Skin epidermis (tissue), 12 donors: ENCODE measurements around the gene CLEC3B.
"Not testable (repeated sequence)": the region's sequence is repeated elsewhere in the genome, so short reads cannot be mapped to it uniquely, and the experiment has no call there.

Source experiments
- H3K27ac ChIP-seq, 21 experiments: fragments of 200-600 bp; sonication (generic) in 11 of 21; one replicate each; pipeline ENCODE4 v1.5.0; 2020; ENCODE audit warnings: mild to moderate bottlenecking in 3 of 21, inconsistent platforms in 2 of 21, moderate library complexity in 2 of 21
- H3K4me3 ChIP-seq, 7 experiments: fragments of 200-600 bp; sonication (generic) in 2 of 7; one replicate each; pipeline ENCODE4 v1.5.0; 2020; ENCODE audit warnings: inconsistent platforms in 2 of 7, mild to moderate bottlenecking in 2 of 7, moderate library complexity in 1 of 7

Gene CLEC3B

DNA sequence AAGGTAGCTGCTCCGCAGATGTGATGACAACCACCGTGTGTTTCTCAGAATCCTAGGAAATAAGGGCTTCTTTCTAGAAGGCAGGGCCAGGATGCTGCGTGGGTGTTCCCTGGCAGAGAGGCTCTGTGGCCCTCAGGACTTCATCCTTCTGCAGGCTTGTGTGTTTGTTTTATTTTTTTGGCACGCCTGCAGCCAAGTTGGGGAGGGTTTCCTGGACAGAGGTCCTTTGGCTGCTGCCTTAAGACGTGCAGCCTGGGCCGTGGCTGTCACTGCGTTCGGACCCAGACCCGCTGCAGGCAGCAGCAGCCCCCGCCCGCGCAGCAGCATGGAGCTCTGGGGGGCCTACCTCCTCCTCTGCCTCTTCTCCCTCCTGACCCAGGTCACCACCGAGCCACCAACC lies at the start of gene CLEC3B:
Gene CLEC3B, plus strand, starts transcription at position 266 of the 400 bp plus-strand sequence. Its CDS starts 60 bp downstream, at position 326.
- peak within 1 kb of the TSS in 15 of 21 experiments; percentile 5 to 85 (median 58) for H3K27ac ChIP-seq
- peak within 1 kb of the TSS in 4 of 7 experiments; percentile 0 to 27 (median 13) for H3K4me3 ChIP-seq

- Histone ChIP-seq H3K4me3 (no peak overlapping the region), H3K27ac (peak overlapping the region in 9 of 21 experiments; percentile 7 to 82 (median 70))
These were observed 44.9 kb upstream of the CLEC3B start for GRCh38 chr3:44981220-44981619.

DNA sequence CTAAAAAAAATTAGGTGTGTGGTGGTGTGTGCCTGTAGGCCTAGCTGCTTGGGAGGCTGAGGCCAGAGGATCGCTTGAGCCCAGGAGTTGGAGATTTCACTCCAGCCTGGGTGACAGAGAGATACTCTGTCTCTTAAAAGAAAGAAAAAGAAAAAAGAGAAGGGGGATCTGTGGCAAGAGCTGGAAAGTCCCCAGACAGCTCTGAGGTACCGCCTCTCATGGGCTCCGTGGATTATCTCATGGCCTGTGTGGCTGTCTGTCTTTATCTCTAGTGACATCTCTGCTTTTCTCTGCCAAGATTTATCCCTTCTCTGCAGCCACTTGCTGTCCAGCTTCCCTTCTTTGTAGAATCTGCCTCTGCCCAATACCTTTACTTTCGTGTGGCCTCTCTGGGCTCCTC lies 44.4 kb upstream of the CLEC3B start:
- H3K27ac ChIP-seq, result peak overlapping the region in 9 of 21 experiments; percentile 18 to 82 (median 70)
- no peak overlapping the region for H3K4me3 ChIP-seq

DNA sequence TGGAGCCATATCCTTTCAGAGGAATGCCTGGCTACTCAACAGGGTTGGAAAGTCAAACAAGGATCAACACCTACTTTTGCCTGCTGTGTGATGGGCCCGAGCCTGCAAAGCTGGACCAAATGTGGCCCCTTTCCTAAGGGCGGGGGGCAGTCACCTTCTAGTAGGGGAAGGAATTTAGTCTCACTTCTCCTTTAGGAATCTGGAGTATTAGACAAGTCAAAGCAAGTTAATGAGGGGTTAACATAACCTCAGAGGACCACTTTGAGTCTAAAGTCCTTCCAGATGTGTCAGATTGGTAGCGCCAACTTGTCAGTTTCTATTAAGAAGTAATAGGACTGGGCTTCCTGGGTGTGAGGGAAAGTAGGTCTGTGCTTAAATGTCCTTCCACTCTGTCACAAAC lies 43.3 kb upstream of the CLEC3B start:
- no peak overlapping the region for H3K4me3 ChIP-seq
- H3K27ac ChIP-seq, result peak overlapping the region in 17 of 21 experiments; percentile 7 to 82 (median 67)

DNA sequence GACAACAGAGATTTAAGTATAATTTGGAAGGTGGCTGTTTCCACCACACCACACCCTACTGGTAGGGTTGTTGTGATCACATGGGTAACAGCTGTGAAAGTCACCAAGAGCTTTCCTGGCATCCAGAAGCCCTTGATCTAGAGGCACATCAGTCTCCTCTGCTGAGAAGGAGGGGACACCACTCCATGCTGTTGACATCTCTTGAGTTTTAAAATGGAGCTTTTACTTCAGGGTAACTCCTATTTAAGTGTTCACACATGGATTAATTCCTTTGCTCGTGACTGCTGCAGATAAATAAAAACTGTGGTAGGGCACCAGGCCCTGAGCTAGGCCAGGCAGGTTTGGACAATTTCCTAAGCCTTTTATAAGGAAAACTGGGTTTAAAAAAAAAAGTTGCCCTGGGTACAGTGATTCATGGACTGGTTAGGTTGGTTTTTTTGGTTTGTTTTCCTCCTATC lies 42.6 kb upstream of the CLEC3B start:
- Histone ChIP-seq H3K4me3 (no peak overlapping the region), H3K27ac (peak overlapping the region in 17 of 21 experiments; percentile 7 to 82 (median 67))

- H3K27ac ChIP-seq, result peak overlapping the region in 12 of 21 experiments; percentile 4 to 82 (median 56)
These were observed 41.8 kb upstream of the CLEC3B start for GRCh38 chr3:44984335-44984734.

DNA sequence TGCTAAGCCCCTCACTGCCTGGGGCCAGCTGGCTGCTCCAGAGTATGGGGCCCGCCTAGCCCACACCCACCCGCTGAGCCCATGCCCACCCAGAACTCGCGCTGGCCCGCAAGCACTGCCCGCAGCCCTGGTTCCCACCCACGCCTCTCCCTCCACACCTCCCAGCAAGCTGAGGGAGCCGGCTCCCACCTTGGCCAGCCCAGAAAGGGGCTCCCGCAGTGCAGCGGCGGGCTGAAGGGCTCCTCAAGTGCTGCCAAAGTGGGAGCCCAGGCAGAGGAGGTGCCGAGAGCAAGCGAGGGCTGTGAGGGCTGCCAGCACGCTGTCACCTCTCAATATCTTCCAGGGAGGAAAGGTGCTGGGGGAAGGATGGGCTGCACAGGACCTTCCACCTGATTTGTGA lies 39.8 kb upstream of the CLEC3B start:
- not testable (repeated sequence) for H3K4me3 ChIP-seq
- H3K27ac ChIP-seq, result peak overlapping the region in 3 of 21 experiments; percentile 3 to 70 (median 48)

More at GRCh38 chr3:44984335-44984734, 41.8 kb upstream of the CLEC3B start:
- H3K4me3 ChIP-seq, result no peak overlapping the region

- H3K4me3 ChIP-seq, result no peak overlapping the region
- peak overlapping the region in 3 of 21 experiments; percentile 27 to 52 (median 45) for H3K27ac ChIP-seq
These were observed 38.8 kb upstream of the CLEC3B start for GRCh38 chr3:44987332-44987731.

DNA sequence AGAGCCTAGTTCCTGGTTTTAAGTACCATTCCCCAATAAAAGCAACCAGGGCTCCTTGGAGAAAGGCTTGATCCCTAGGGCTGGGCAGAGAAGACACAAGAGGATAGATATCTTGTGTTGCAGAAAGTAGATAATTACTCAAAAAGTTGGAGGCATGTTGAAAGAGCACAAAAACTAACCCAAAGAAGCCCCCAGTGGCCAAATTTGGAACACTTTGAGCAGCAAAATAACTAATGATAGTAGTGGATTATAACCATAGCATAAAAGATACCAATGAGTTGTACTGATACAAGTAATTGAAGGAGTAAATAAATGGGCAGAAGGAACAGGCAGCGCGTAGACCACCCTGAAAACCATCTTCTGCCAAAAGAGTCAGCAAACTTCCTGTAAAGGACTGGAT lies 38.0 kb upstream of the CLEC3B start:
- peak overlapping the region in 3 of 21 experiments; percentile 27 to 52 (median 45) for H3K27ac ChIP-seq

GRCh38 chr3:44989141-44989540 lies 37.0 kb upstream of the CLEC3B start:
- Histone ChIP-seq H3K4me3 (no peak overlapping the region), H3K27ac (peak overlapping the region in 2 of 21 experiments; percentile 13 to 64)

More for the DNA sequence above, 38.0 kb upstream of the CLEC3B start:
- H3K4me3 ChIP-seq, result no peak overlapping the region

DNA sequence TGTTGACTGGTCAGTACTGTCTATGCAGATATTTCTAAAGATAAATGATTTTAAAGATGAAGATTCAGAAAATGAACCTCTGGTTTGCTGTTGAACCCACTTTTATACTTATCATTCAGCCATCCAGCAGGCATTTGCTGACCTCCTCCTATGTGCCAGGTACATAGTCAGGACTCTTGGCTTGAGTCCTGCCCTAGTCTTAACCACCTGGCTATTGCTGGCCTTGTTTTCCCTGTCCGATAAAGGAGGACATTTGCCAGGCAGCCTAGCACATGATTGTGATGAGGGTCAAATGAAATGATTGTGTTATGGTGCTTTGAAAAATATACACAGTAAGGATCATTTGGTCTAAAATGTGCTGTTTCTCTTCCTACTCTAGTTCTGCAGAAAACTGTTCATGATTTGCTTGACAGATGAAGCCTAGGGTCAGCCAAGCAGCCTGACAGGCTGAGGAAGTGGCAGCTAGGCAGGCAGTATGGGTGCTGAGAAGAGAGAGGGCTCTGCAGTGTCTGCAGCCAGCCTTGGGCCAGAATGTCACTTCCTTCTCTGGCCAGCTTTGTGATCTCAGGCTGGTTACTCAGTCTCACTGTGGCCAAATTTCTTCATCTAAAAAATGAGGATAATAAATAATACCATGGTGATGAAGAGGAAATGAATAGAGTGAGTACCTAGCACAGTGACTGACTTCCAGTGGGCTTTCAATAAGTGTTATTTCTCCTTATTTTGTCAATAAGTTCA lies 36.3 kb upstream of the CLEC3B start:
- Histone ChIP-seq H3K27ac (peak overlapping the region in 2 of 21 experiments; percentile 13 to 64), H3K4me3 (no peak overlapping the region)

- Histone ChIP-seq H3K4me3 (no peak overlapping the region), H3K27ac (peak overlapping the region in 5 of 21 experiments; percentile 25 to 77 (median 65))
These were observed 34.8 kb upstream of the CLEC3B start for GRCh38 chr3:44991326-44991725.

DNA sequence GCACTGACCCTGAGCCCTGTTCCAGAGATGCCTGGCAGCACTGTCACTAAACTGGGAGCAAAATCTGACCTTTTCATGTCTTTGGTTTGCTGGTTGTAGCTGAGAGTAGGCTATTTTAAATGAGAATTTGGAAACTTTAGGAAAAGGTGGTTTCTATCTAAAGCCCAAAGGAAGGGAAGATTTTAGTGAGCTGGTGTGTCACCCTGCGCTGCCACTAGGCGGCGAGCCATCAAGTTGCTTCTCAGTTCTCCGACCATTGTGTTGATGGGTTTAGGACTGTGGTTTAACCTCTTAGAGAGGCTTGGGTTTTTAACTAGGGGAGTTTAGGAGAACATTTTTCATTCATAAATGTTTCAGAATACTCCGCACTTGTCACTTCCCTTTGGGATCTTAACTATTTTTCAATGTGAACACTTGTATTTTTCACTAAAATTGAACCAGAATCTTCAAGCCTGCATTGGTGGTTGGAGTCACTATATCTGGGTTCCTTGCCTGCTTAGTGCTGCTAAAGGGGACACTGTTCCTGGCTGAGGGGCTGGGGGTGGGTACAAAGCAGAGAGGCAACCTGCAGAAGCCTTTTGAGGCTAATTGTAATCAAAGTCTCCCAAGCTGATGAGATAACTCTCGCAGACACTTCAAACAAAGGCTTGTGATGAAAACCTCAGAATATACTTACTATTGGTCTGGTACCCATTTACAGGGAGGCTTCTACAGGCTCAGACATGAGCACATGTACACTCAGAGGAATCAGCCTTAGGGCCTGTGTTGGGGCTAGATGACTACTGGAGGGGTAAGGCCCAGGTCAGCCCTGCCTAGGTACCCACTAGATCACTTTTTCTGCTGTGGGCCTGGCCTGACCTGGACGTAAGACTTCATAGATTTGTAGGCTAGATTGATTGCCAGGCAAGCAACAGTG lies 33.3 kb upstream of the CLEC3B start:
- H3K4me3 ChIP-seq, result no peak overlapping the region
- peak overlapping the region in 18 of 21 experiments; percentile 22 to 77 (median 59) for H3K27ac ChIP-seq

- H3K4me3 ChIP-seq, result no peak overlapping the region
- H3K27ac ChIP-seq, result peak overlapping the region in 18 of 21 experiments; percentile 22 to 77 (median 58)
These were observed 32.5 kb upstream of the CLEC3B start for GRCh38 chr3:44993471-44994205.

GRCh38 chr3:44995142-44995770 lies 30.8 kb upstream of the CLEC3B start:
- H3K4me3 ChIP-seq, result no peak overlapping the region
- peak overlapping the region in 10 of 21 experiments; percentile 2 to 63 (median 44) for H3K27ac ChIP-seq

DNA sequence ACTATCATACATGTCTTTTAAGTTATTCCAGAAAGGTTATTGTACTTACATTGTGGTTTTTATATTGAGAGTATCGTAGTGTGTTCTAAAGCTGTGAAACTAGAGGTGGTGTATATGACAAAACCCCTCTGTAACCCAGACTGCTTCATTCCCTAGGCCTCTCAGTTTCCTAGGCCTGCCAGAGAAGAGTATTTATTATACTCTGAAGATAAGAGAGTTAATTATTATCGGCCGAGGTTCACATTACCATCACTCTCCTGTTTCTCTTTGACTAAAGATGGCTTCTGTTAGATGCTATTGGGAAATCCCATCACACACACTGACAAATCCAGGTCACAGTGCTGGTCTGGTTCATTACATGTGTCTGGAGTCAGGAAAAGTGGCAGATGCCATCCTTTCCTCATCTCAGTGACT lies 29.5 kb upstream of the CLEC3B start:
- Histone ChIP-seq H3K27ac (peak overlapping the region in 7 of 21 experiments; percentile 1 to 51 (median 23)), H3K4me3 (no peak overlapping the region)

DNA sequence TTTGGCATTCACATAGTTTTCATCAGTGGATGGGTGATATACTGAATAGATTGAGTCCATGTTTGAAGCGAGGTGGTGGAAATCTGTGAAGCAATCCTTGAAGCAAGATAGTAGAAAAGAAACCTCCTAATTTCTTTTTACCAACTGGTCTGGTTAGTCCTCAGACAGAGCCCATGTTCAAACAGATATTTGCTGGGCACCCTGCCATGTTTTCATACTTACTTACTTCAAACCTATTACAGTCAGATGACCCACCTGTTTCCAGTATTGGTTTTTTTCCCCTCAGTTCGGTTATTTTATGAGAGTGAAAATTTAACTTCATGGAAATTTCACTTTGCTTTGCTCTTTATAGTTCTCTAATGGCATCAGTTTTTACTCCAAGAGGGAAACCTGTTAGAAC lies 26.3 kb upstream of the CLEC3B start:
- Histone ChIP-seq H3K4me3 (no peak overlapping the region), H3K27ac (no peak overlapping the region)

DNA sequence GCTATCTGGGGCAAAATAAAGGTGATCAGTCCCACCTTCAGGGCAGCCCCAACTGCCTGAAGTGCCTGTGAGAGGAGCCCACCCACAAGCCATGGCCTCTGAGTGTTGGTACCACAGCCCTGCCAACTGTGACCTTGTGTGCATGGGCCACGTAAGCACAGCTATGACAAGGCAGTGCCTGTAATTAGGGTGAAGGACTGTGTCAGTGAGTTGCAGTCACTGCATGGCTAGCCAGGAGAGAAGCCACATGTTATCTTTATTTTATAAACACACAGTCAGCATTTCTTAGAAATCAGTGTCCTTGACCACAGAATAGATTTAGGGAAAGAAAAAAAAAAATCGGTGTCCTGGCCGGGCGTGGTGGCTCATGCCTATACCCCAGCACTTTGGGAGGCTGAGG lies 25.3 kb upstream of the CLEC3B start:
- Histone ChIP-seq H3K27ac (peak overlapping the region in 1 of 21 experiments; percentile 41), H3K4me3 (no peak overlapping the region)

GRCh38 chr3:45001738-45002137 lies 24.4 kb upstream of the CLEC3B start:
- no peak overlapping the region for H3K27ac ChIP-seq
- H3K4me3 ChIP-seq, result no peak overlapping the region
